ENCODE results near the gene TRABD2B. TPM values are rescaled to one million over a fixed set of nuclear protein-coding genes. Genes with fewer than 3 reads are reported as not detected.

Gene TRABD2B
- total and polyA plus RNA-seq, 2 of the 13 experiments (the other 11 are each of a cell fraction or from before 2014, with no cell fraction given) = 0.04 TPM; not detected in 1

- TF ChIP-seq, protein P1, sequence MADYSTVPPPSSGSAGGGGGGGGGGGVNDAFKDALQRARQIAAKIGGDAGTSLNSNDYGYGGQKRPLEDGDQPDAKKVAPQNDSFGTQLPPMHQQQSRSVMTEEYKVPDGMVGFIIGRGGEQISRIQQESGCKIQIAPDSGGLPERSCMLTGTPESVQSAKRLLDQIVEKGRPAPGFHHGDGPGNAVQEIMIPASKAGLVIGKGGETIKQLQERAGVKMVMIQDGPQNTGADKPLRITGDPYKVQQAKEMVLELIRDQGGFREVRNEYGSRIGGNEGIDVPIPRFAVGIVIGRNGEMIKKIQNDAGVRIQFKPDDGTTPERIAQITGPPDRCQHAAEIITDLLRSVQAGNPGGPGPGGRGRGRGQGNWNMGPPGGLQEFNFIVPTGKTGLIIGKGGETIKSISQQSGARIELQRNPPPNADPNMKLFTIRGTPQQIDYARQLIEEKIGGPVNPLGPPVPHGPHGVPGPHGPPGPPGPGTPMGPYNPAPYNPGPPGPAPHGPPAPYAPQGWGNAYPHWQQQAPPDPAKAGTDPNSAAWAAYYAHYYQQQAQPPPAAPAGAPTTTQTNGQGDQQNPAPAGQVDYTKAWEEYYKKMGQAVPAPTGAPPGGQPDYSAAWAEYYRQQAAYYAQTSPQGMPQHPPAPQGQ (CRISPR knock-in tag; IDR thresholded peaks at IDR 0.05; ENCODE audit: borderline replicate concordance) = no peak
- TF ChIP-seq HNF4A (CRISPR knock-in tag; IDR thresholded peaks at IDR 0.05) (peak; percentile 88), POLR2A (IDR thresholded peaks at IDR 0.05; ENCODE audit: insufficient read depth in 1 of 2, low read depth in 2 of 2, low read length in 2 of 2) (peak; percentile 48 to 61), TGIF2 (CRISPR knock-in tag; IDR thresholded peaks at IDR 0.05) (no peak), ZBTB38 (CRISPR knock-in tag; IDR thresholded peaks at IDR 0.05) (peak; percentile 62; the same call in 1 of the 2 replicates), KDM3A (CRISPR knock-in tag; IDR thresholded peaks at IDR 0.05; ENCODE audit: low read depth) (no peak), PCBP1 (IDR thresholded peaks at IDR 0.05; ENCODE audit: borderline replicate concordance, low read depth, low read length) (no peak), RAD51 (IDR thresholded peaks at IDR 0.05; ENCODE audit: borderline replicate concordance) (no peak), ZNF720 (CRISPR knock-in tag; IDR thresholded peaks at IDR 0.05) (no peak), ZFY (CRISPR knock-in tag; IDR thresholded peaks at IDR 0.05) (peak; percentile 21; the same call in 1 of the 2 replicates), ZC3H4 (CRISPR knock-in tag; IDR thresholded peaks at IDR 0.05; ENCODE audit: borderline replicate concordance) (no peak), RFX5 (IDR thresholded peaks at IDR 0.05; ENCODE audit: low read depth, low read length) (no peak), DNMT1 (CRISPR knock-in tag; IDR thresholded peaks at IDR 0.05) (no peak), TP53 (CRISPR knock-in tag; conservative IDR thresholded peaks at IDR 0.05) (no peak), ZNF263 (CRISPR knock-in tag; IDR thresholded peaks at IDR 0.05) (no peak), TBP (CRISPR knock-in tag; IDR thresholded peaks at IDR 0.05) (no peak), BATF2 (CRISPR knock-in tag; IDR thresholded peaks at IDR 0.05) (no peak), SMYD3 (CRISPR knock-in tag; IDR thresholded peaks at IDR 0.05) (no peak), ZNF629 (CRISPR knock-in tag; conservative IDR thresholded peaks at IDR 0.05) (0 out of 2 replicates have a peak, but pooled peaks have one; percentile 27), KAT7 (CRISPR knock-in tag; IDR thresholded peaks at IDR 0.05; ENCODE audit: borderline replicate concordance) (no peak), ZNF577 (CRISPR knock-in tag; IDR thresholded peaks at IDR 0.05; ENCODE audit: borderline replicate concordance, low read depth) (no peak), NCOA1 (CRISPR knock-in tag; IDR thresholded peaks at IDR 0.05) (no peak), ELF4 (CRISPR knock-in tag; IDR thresholded peaks at IDR 0.05; ENCODE audit: borderline replicate concordance) (no peak), ZBTB42 (CRISPR knock-in tag; IDR thresholded peaks at IDR 0.05) (no peak; the same call in 1 of the 2 replicates), ZNF746 (CRISPR knock-in tag; IDR thresholded peaks at IDR 0.05) (no peak)
- TF ChIP-seq, protein P2, sequence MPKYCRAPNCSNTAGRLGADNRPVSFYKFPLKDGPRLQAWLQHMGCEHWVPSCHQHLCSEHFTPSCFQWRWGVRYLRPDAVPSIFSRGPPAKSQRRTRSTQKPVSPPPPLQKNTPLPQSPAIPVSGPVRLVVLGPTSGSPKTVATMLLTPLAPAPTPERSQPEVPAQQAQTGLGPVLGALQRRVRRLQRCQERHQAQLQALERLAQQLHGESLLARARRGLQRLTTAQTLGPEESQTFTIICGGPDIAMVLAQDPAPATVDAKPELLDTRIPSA (CRISPR knock-in tag; IDR thresholded peaks at IDR 0.05; ENCODE audit: borderline replicate concordance) = no peak
- TF ChIP-seq, protein P3, sequence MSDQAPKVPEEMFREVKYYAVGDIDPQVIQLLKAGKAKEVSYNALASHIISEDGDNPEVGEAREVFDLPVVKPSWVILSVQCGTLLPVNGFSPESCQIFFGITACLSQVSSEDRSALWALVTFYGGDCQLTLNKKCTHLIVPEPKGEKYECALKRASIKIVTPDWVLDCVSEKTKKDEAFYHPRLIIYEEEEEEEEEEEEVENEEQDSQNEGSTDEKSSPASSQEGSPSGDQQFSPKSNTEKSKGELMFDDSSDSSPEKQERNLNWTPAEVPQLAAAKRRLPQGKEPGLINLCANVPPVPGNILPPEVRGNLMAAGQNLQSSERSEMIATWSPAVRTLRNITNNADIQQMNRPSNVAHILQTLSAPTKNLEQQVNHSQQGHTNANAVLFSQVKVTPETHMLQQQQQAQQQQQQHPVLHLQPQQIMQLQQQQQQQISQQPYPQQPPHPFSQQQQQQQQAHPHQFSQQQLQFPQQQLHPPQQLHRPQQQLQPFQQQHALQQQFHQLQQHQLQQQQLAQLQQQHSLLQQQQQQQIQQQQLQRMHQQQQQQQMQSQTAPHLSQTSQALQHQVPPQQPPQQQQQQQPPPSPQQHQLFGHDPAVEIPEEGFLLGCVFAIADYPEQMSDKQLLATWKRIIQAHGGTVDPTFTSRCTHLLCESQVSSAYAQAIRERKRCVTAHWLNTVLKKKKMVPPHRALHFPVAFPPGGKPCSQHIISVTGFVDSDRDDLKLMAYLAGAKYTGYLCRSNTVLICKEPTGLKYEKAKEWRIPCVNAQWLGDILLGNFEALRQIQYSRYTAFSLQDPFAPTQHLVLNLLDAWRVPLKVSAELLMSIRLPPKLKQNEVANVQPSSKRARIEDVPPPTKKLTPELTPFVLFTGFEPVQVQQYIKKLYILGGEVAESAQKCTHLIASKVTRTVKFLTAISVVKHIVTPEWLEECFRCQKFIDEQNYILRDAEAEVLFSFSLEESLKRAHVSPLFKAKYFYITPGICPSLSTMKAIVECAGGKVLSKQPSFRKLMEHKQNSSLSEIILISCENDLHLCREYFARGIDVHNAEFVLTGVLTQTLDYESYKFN (CRISPR knock-in tag; conservative IDR thresholded peaks at IDR 0.05) = no peak; the same call in 1 of the 2 replicates
Observed at GRCh38 chr1:47865881-47866535, 131.2 kb downstream of the TRABD2B start (continued).
